GM18505 (cell line): ENCODE measurements around the gene HHATL.

Source experiments
- ATAC-seq: cut with Tn5 transposase; IDR thresholded peaks from one replicate; pipeline ENCODE4 v1.9.1; 2021; ENCODE audit not compliant: unreplicated experiment
- POLR2A ChIP-seq: IDR thresholded peaks from 4 replicates; pipeline ENCODE4 v1.6.1; 2011; ENCODE audit warnings: borderline replicate concordance; ENCODE audit not compliant: insufficient read depth, insufficient read length; ENCODE audit errors: extremely low read depth

The HHATL gene

DNA sequence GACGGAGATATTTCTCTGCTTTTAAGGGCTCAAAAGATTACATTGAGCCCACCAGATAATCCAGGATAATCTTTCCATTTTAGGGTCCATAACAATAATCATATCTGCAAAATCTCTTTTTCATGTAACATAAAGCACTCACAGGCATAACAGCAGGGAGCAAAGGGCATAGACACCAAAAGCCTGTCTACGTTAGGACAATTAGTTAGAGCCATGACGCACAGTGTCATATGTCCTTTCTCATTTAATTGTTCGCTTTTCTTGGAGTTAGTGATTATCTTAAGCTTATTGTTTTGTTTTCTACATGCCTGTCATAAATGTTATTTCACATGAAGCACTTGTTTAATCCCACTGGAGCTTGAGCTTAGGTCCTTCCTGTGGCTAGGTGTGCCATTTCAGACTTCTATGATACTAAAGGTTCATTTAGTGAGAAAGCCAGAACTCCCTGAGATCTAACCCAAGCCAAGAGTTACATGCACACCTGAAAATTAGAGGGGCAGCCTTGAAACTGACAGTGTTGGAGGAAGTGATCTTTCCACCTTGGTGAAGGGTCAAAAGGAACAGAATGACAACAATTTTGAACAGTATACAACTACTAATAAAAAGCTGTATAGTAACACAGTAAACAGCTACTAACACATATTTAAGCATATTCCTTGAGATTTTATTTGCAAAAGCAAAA lies 11.7 kb upstream of the HHATL start:
- no peak for TF ChIP-seq POLR2A
- ATAC-seq, result no peak

GRCh38 chr3:42713747-42714146 lies 11.1 kb upstream of the HHATL start:
- no peak for ATAC-seq
- no peak for TF ChIP-seq POLR2A

- no peak for TF ChIP-seq POLR2A
- ATAC-seq, result no peak
Observed at GRCh38 chr3:42712688-42713372, 10.2 kb upstream of the HHATL start.

DNA sequence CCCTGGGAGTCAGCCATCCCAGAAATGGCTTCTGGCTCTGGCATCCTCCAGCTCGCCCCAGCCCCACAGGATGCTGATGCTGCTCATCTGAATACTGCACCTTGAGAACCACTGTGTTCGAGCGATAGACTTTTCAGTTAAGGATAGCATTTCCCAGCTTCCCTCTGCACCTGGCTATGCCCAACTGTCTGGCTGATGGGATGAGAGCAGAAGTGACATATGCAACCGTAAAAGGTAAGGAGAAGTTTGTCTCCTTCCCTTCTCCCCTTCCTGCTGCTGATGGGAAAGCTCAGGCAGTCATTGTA lies 9.7 kb upstream of the HHATL start:
- ATAC-seq, result no peak
- TF ChIP-seq POLR2A, result no peak

DNA sequence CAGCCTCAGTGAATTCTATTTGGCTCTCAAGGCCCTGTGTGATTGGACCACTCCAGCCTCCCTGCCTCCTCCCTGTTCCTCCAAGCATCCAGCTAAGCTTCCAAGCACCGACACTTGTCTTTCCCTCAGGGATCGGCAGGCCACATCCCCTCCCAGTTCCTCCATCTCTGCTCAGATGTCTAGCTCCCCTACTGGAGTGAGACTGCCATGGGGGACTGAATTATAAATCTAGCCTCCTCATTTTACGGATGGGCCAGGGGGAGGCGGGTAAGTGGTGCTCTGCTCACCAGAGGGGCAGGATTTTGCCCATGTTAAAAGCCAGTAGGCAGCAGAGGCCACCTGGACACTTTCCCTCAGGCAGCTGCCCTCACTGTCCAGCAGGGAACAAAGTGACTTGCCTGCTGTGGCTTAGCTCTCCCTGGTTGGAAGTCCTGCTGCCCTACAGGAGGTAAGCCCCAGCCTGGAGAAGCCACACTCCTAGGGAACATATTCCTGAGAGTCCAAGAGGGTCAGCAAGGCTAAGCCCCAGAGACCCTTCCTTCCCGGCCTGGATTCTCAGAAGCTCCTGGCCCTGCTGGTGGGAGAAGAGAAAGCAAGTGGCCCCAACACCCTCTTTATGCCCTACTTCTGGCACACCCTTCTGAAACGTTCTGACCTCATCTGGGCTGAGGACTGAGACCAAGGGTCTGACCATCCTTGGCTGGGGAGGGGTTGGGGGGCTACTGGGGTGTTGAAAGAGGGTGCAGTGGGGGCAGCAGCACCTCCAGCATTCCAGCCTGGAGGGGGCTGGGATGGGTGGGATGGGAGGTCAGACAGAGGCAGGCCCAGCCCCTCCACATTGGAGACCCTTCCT lies 9.1 kb upstream of the HHATL start:
- ATAC-seq, result no peak
- TF ChIP-seq POLR2A, result no peak

GRCh38 chr3:42710323-42711021 lies 7.9 kb upstream of the HHATL start:
- no peak for TF ChIP-seq POLR2A
- no peak for ATAC-seq

DNA sequence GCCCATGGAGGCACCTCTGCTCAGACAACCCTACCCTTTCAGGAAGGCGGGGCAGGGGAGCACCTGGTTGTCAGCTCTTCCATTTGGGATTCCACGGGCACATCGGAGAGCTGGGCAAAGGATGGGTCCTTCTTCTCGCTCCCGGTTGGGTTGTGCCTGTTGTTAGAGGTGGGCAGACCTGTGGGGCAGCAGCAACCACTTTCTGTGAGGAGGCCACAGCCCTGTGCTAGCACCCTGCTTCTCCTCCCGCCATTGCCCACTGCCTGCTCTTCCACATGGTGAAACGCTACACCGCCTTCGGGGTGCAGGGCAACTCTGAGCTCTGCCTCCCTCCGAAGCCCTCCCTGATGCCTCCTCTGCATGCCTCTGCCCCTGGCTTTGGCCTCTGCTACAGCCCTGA lies 7.0 kb upstream of the HHATL start:
- no peak for TF ChIP-seq POLR2A
- ATAC-seq, result no peak

DNA sequence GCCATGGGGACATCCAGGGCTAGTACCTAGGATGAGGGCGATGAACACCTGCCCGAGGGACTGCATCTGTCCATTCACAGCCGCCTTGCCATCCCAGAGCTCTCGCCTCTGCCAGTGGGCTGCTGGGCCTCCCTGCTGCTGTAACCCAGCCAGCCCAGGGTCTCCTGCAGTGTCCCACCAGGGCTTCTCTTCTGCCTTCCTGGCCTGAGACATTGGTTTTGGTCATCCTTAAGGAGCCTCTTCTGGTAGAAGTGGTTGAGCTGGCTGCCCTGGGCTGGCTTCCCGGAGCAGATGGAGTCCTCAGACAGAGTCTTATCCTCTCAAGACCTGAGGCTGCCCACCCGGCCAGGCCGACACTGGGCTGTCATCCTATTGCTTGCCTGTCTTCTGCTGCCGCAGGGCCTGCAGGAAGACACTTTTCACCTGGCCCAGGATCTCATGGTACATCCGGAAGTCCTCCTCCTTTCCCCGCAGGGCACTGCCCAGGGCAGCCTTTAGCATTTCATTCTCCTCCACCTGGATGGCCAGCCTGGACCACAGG lies 6.1 kb upstream of the HHATL start:
- ATAC-seq, result no peak
- TF ChIP-seq POLR2A, result no peak

GRCh38 chr3:42707620-42708355 lies 5.2 kb upstream of the HHATL start:
- no peak for ATAC-seq
- TF ChIP-seq POLR2A, result no peak

DNA sequence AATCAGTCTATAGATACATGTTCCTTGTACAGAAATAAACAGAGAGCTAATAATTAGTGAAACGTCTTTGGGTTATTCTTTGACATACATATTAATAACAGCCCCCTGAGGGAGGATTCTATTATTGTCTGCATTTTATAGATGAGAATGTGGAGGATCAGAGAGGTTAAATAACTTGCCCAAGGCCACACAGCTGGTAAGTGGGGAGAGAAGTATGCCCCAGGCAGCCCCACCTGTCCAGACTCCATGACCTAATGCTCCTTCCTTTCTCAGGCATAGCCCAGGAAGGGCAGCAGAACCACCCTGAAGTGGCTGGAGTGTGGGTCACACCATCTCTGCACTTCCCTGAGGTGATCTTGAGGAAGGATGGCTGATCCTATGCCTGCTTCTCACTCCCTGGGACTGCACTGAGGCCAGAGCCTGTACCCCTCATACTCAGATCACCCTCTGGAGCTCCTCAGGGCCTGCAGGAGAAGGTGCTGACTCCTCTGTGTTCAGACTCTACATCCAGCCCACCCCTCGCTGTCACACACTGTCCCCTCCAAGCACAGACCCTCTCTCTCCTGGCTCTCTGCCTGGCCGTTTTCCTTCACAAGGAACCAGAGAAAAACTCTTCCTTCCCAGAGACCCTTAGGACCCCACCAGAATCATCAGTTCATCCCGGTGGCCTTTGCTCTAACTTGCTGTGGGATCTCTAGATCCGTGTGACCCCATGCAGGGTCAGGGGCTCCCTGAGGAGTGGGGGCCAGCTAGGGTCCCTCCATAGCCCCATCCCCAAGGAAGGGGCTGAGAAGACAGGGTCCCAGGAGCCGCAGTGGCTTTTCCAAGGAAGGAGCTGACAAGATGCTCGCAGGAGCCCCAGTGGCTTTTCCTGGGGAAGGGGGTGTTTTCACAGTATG lies 4.4 kb upstream of the HHATL start:
- no peak for TF ChIP-seq POLR2A
- ATAC-seq, result no peak

DNA sequence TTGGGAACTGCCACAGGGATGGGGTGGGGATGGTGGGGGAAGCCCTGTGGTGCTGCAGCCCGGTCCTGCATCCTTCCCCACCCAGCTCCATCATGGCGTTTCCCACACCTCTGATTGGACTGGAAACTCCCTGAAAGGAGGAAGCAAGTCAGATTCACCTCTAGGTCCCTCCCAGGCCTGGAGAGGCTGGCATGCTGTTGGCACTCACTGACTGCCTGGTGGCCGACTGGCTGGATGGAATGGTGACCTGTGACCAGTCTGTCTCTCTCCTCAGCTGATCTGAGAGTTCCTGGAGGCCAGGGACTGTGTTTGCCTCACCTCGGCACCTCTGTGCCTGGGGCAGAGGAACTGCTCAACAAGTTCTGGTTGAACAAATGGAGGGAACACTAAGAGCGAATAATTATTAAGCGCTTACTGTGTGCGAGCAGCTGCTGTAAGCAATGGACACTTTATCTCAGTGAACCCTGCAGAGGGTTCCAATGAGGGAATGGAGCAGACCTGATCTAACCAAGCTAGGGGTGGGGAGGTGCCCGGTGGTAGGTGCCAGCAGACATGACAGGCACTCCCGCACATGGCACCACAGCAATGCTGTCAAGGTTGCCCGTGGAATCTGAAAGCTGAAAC lies 3.5 kb upstream of the HHATL start:
- no peak for ATAC-seq
- no peak for TF ChIP-seq POLR2A

GRCh38 chr3:42705058-42705767 lies 2.6 kb upstream of the HHATL start:
- no peak for TF ChIP-seq POLR2A

More at GRCh38 chr3:42705058-42705767, 2.6 kb upstream of the HHATL start:
- ATAC-seq, result no peak
